Esophagus (tissue), 2 donors: Measurements from ENCODE around the gene PAX4. TPM values are rescaled to one million over a fixed set of nuclear protein-coding genes. Genes with fewer than 3 reads are reported as not detected.

Source experiments
- H3K27ac ChIP-seq, 2 donors: one replicate each; pipeline ENCODE4 v1.5.1; 2013; ENCODE audit warnings: low read depth in 2 of 2, mild to moderate bottlenecking in 2 of 2, inconsistent platforms in 1 of 2, low read length in 1 of 2, moderate library complexity in 1 of 2
- H3K27me3 ChIP-seq, 2 donors: one replicate each; pipeline ENCODE4 v1.6.1; 2013; ENCODE audit warnings: low read length in 2 of 2, control low read depth in 1 of 2, mild to moderate bottlenecking in 1 of 2; ENCODE audit not compliant: insufficient read depth in 2 of 2, control insufficient read depth in 1 of 2
- H3K36me3 ChIP-seq, 2 donors: one replicate each; pipeline ENCODE4 v1.6.1; 2013; ENCODE audit warnings: low read length in 1 of 2; ENCODE audit not compliant: control insufficient read depth in 2 of 2, insufficient read depth in 2 of 2
- H3K4me1 ChIP-seq, 2 donors: one replicate each; pipeline ENCODE4 v1.6.1; 2013; ENCODE audit warnings: low read length in 1 of 2; ENCODE audit not compliant: control insufficient read depth in 2 of 2, insufficient read depth in 2 of 2
- H3K4me3 ChIP-seq, 2 donors: one replicate each; pipeline ENCODE4 v1.5.1; 2013; ENCODE audit warnings: low read length in 2 of 2, mild to moderate bottlenecking in 2 of 2, low read depth in 1 of 2, moderate library complexity in 1 of 2
- H3K9me3 ChIP-seq, 2 donors: one replicate each; pipeline ENCODE4 v1.6.1; 2013; ENCODE audit warnings: mild to moderate bottlenecking in 2 of 2, low read depth in 1 of 2, low read length in 1 of 2, moderate library complexity in 1 of 2; ENCODE audit not compliant: control insufficient read depth in 2 of 2, insufficient read depth in 1 of 2
- WGBS, 2 donors: extraction: QIAGEN DNeasy Blood & Tissue Kit; methylation state at CpG; one replicate each; pipeline ENCODE4 v1.1.7; 2013; 5-methylcytosine and 5-hydroxymethylcytosine counted together
- polyA plus RNA-seq, 2 donors: library from polyadenylated mRNA; stranded (reverse); fragments of 200-250 nt; gene quantifications; one replicate each; pipeline ENCODE4 v1.2.3, GENCODE V29; 2013
- donor health status: healthy with polysubstance abuse.
- donor health status: Bipolar disorder and iron deficiency.

The PAX4 gene
- polyA plus RNA-seq, 2 donors = not detected

DNA sequence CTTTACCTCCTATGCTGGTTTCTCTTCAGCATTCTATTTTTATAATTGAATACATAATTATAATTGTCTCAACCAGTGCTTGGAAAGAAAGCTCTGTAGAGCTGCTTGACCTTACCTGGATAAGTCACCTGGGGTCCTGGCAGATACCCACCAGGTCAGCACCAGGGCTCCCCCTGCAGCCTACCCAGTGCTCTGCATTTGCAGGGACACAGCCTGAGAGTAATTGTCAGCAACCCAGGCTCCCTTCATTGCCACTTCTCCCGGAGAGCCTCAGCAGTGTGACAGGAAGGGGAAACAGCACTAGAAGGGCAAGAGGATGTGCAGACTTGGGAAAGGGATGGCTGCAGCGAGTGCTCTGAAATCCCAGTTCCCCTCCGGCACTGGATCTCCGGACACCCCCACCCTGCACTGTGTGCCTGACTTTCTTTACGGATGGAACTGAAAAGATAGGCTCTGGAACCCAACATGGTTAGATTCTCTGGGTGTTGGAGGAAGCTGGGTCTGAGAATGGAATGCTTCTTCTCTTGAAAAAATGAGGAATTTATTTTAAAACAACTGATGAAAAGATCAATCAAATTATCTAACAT, 11.4 kb upstream of the PAX4 start:
- 23% methylated on average over 5 of the region's 5 CpGs for WGBS, 2 donors
- Histone ChIP-seq H3K27ac (no peak overlapping the region), H3K4me3 (no peak overlapping the region), H3K4me1 (no peaks in the 10 kb centered on the region), H3K36me3 (no peaks in the 10 kb centered on the region), H3K27me3 (no peaks in the 10 kb centered on the region), H3K9me3 (no peaks in the 10 kb centered on the region)

DNA sequence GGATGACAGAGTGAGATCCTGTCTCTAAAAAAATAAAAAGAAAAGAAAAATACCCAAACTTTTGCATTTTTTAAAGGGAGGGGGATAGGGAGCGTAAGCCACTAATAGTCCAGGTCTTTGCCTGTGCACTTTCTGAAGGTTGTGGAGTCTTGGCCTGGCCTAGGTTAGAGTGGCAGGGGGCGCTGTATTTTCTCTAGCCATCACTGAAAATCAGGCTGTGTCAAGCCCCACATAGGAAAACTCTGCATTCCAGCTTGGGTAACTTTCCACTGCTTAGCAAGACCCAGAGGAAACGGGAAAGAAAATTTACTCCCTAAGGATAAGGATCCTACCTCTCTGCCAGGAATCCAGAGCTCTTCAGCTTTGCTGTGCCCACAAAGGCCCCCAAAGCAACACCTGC, 10.5 kb upstream of the PAX4 start:
- no peaks in the 10 kb centered on the region for H3K27me3 ChIP-seq
- WGBS, 2 donors = 59 to 70% methylated on average over 3 of the region's 3 CpGs
- no peak overlapping the region for H3K4me3 ChIP-seq
- H3K4me1 ChIP-seq = no peaks in the 10 kb centered on the region
- no peak overlapping the region for H3K27ac ChIP-seq
- H3K36me3 ChIP-seq = no peaks in the 10 kb centered on the region
- no peaks in the 10 kb centered on the region for H3K9me3 ChIP-seq

GRCh38 chr7:127625331-127625730, 7.4 kb upstream of the PAX4 start:
- H3K4me1 ChIP-seq = no peaks in the 10 kb centered on the region
- H3K27me3 ChIP-seq = peaks cover 3% of the 10 kb centered on the region in 2 donors
- H3K27ac ChIP-seq = no peak overlapping the region
- no peak overlapping the region for H3K4me3 ChIP-seq
- no peaks in the 10 kb centered on the region for H3K36me3 ChIP-seq
- H3K9me3 ChIP-seq = no peaks in the 10 kb centered on the region

DNA sequence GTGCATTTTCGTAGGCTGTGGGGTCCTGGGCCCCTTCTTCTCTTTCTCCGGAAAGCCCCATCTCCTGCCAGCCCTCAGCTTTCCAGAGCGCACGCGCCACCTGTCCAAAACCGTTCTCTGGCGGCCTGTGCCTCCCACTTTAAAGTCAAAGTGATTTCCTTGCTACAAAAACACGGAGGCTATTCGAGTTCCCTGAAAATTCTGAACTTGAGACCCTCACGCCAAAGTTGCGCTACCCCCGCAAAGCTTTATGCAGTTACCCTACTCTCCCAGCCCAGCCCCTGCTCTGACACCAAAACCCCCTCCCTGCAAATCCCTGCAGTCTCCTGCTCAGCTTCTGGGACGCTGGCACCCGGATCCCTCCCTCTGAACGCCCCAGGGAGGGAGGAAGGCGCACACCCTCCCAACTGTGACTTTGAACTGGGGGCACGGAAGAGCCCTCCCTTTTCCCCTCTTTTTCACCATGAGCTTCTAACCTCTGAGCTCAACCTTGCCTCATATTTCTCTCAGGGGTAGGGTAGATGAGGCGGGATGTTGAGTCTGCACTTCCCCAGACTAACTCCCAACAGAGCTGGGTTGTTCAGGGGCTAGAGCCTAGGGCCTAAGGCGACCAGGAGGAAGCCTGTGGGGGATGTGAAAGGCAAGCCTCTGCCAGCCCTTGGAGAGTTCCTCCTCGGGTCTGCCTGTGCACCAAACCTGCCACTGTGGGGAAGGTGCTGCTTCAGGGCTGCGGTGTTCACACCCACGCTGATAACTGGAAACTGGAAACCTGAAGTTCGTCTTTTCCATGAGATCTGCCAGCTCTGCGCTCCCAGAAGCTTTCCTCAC, 2.7 kb upstream of the PAX4 start:
- H3K4me3 ChIP-seq = no peak overlapping the region
- WGBS, 2 donors = 4% methylated on average over 23 to 24 of the region's 24 CpGs
- H3K9me3 ChIP-seq = no peaks in the 10 kb centered on the region
- no peaks in the 10 kb centered on the region for H3K36me3 ChIP-seq
- no peaks in the 10 kb centered on the region for H3K4me1 ChIP-seq
- peaks cover 3 to 9% of the 10 kb centered on the region in 2 donors for H3K27me3 ChIP-seq
- no peak overlapping the region for H3K27ac ChIP-seq

DNA sequence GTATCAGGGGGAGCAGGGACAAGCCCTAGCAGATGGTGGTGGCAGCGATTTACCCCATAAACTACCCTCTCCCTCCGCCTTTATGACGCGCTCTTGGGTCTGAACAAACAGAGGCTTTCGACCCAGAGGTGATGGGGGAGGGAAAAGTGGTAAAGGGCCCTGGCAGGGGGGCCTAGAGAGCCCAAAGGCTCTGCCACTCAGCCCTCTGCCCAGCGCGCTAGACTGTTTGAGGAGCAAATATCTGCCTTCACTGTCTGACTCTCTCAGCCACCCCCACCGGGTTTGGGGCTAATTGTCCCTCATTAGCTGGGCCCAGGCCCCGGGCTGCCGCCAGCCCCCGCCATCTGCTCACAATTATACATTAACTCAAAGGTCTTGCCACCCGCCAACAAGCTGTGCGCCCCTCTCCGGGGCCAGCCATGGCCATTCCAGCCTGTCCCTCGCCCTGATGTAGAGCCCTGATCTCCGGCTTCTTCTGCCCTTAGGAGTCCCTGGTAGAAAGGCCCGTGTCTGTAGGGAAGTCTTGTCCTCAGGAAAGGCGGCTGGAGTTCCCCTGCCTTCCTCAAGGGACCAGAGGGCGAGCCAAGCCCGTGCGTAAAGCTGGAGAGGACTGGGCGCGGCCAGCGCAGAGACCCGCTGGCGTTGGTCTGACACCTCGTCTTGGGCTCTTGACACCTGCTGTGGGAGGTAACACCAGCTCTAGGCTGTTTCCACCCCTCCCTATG, 1.9 kb upstream of the PAX4 start:
- Histone ChIP-seq H3K4me3 (no peak overlapping the region), H3K4me1 (no peaks in the 10 kb centered on the region), H3K27me3 (peaks cover 4 to 9% of the 10 kb centered on the region in 2 donors), H3K27ac (no peak overlapping the region), H3K9me3 (no peaks in the 10 kb centered on the region), H3K36me3 (no peaks in the 10 kb centered on the region)
- WGBS, 2 donors = 7 to 11% methylated on average over 27 of the region's 27 CpGs

DNA sequence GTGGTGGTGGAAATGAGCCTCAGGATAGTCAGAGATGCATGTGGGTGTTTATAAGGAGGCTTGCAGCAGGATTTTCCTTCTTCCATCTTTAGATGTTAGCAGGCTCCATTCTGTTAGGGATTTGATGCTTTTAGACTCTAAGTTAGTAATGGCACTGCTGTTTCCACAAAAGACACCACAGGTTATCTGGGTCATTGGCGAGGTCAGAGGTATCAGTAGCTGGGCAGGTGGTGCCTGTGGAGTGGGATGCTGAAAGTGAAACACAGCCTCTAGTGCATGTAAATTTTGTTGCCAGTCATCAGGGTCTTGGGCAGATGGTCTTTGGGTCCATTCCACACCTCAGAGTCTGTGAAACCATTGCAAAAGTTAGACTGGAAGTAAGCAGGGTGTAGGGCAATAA, 833 bp upstream of the PAX4 start:
- Histone ChIP-seq H3K27me3 (peaks cover 7 to 9% of the 10 kb centered on the region in 2 donors), H3K4me3 (no peak overlapping the region), H3K4me1 (no peaks in the 10 kb centered on the region), H3K36me3 (no peaks in the 10 kb centered on the region), H3K27ac (no peak overlapping the region), H3K9me3 (no peaks in the 10 kb centered on the region)
- WGBS, 2 donors = 52 to 72% methylated on average over 1 of the region's 1 CpG

- peaks cover 7 to 9% of the 10 kb centered on the region in 2 donors for H3K27me3 ChIP-seq
Measured at GRCh38 chr7:127616724-127617123, 1.2 kb downstream of the PAX4 start.

GRCh38 chr7:127612263-127612662, 5.7 kb downstream of the PAX4 start:
- no peak overlapping the region for H3K4me3 ChIP-seq

More at GRCh38 chr7:127616724-127617123, 1.2 kb downstream of the PAX4 start:
- Histone ChIP-seq H3K4me3 (no peak overlapping the region), H3K36me3 (no peaks in the 10 kb centered on the region), H3K4me1 (no peaks in the 10 kb centered on the region), H3K27ac (no peak overlapping the region), H3K9me3 (no peaks in the 10 kb centered on the region)
- 91 to 92% methylated on average over 5 of the region's 5 CpGs for WGBS, 2 donors

GRCh38 chr7:127609297-127609696, 8.6 kb downstream of the PAX4 start:
- Histone ChIP-seq H3K36me3 (no peaks in the 10 kb centered on the region), H3K4me3 (no peak overlapping the region), H3K27ac (no peak overlapping the region), H3K9me3 (peaks cover 0 to 16% of the 10 kb centered on the region in 2 donors), H3K4me1 (no peaks in the 10 kb centered on the region), H3K27me3 (no peaks in the 10 kb centered on the region)
- WGBS, 2 donors = 86 to 88% methylated on average over 6 of the region's 6 CpGs

More at GRCh38 chr7:127612263-127612662, 5.7 kb downstream of the PAX4 start:
- Histone ChIP-seq H3K4me1 (no peaks in the 10 kb centered on the region), H3K9me3 (peaks cover 0 to 16% of the 10 kb centered on the region in 2 donors), H3K36me3 (no peaks in the 10 kb centered on the region), H3K27me3 (peaks cover 0 to 3% of the 10 kb centered on the region in 2 donors), H3K27ac (no peak overlapping the region)
- 87 to 91% methylated on average over 1 of the region's 1 CpG for WGBS, 2 donors
